AG09319 (cell line): ENCODE results near the gene CBX1.
A peak's percentile ranks its signal among the peaks of the same experiment; 100 is the strongest.
"Not testable (repeated sequence)": the region's sequence is repeated elsewhere in the genome, so short reads cannot be mapped to it uniquely, and the experiment has no call there.

Source experiments
- DNase-seq: peaks from one replicate; pipeline ENCODE4 v3.0.0-alpha.2; 2010; ENCODE audit warnings: low read depth; ENCODE audit errors: extremely low read depth
- TF ChIP-seq, protein P1 (sequence below): IDR thresholded peaks from 2 replicates; pipeline ENCODE4 v1.5.1; 2011; ENCODE audit warnings: low read depth, mild to moderate bottlenecking, inconsistent platforms, low read length, moderate library complexity

CBX1 gene

DNA sequence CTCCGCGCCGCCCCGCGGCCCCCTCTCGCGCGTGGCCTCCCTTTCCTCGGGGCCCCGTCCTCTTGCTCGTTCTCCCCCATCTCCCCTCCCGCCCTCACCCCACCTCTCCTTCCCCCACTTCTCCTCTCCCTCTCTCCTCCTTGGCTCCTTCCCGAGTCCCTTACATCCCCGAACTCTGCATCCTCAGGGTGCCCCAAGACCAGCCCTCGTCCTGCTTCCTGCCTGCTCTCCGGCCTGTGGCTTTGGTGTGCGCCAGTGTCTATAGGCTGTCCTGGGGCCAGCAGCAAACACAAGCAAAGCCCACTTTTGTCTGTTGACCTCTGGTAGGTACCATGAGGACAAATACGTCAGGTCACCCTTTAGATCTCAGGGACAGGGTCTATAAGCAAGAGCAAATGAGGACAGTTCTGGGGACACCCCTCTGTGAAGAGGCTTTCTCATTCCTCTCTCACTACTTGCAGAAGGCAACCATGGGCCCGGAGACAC, 63.4 kb downstream of the CBX1 start:
- no peak for DNase-seq
- TF ChIP-seq, protein P1, sequence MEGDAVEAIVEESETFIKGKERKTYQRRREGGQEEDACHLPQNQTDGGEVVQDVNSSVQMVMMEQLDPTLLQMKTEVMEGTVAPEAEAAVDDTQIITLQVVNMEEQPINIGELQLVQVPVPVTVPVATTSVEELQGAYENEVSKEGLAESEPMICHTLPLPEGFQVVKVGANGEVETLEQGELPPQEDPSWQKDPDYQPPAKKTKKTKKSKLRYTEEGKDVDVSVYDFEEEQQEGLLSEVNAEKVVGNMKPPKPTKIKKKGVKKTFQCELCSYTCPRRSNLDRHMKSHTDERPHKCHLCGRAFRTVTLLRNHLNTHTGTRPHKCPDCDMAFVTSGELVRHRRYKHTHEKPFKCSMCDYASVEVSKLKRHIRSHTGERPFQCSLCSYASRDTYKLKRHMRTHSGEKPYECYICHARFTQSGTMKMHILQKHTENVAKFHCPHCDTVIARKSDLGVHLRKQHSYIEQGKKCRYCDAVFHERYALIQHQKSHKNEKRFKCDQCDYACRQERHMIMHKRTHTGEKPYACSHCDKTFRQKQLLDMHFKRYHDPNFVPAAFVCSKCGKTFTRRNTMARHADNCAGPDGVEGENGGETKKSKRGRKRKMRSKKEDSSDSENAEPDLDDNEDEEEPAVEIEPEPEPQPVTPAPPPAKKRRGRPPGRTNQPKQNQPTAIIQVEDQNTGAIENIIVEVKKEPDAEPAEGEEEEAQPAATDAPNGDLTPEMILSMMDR = no peak

DNA sequence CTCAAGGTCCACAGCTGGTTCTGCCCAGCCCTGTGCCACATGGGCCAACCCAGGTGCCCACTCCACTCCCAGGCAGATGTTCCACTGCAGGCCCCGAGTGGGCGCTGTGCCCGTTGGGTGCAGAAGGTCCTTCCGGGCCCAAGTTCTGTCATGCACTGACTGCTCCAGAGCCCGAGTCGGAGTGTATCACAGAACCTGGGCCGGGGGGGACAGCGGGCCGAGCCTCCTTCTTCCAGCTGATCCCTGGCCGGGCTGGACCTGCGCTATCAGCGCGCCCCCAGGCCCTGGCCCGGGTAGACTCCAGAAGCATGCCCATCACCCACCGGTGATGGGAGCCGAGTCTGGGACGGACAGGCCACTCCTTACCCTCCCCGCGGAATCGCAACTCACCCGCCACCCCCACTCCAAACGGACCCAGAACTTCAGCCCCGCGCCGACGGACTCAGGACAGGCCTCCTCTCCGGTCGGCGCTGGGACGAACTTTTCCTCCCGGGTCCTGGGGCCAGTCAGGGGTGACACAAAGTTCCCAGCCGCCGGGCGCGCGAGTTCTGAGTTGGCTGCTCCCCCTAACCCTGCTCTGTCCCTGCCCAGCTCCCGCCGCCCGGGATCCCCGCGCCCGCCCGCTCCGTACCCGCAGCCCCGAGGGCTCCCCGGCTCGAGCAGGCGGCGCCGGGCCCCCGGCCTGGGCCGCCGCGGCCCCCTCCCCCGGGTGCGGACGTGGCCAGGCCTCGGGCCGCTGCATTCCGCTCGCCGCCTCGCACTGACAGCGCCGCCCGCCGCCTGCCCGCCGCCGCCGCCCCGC, 64.0 kb downstream of the CBX1 start, which contains the start of gene COPZ2:
TSS of gene COPZ2 (minus strand) at position 762 of the 802 bp plus-strand sequence. CDS start at position 742, 20 bp downstream.
- TF ChIP-seq, protein P1 = peak; percentile 70
- no peak for DNase-seq

DNA sequence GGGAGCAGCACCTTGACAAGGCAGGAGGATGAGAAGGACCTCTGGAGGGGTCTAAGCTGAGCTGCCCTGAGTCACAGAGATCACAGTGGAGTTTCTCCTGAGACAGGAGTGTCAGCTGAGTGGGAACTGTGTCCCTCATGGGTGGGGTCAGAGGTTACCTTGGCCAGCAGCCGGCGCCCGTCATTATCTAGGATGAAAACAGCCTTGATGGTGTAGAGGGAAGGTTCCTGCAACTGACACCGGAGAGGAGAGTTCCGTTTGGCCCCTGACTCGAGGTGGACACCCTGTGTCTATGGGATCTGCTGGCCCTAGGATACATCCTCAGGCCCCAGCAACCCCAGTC, 64.6 kb downstream of the CBX1 start:
- DNase-seq = no peak
- TF ChIP-seq, protein P1 = no peak

DNA sequence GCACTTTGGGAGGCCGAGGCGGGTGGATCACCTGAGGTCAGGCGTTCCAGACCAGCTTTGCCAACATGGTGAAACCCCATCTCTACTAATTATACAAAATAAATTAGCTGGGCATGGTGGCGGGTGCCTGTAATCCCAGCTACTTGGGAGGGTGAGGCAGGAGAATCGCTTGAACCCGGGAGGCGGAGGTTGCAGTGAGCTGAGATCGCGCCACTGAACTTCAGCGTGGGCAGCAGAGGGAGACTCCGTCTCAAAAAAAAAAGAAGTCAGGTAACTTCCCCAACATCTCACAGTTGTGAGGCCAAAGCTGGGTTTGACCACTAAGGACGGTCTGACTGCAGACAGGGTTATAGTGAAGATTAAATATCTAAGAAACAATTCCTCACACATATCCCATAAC, 66.5 kb downstream of the CBX1 start:
- DNase-seq = not testable (repeated sequence)

DNA sequence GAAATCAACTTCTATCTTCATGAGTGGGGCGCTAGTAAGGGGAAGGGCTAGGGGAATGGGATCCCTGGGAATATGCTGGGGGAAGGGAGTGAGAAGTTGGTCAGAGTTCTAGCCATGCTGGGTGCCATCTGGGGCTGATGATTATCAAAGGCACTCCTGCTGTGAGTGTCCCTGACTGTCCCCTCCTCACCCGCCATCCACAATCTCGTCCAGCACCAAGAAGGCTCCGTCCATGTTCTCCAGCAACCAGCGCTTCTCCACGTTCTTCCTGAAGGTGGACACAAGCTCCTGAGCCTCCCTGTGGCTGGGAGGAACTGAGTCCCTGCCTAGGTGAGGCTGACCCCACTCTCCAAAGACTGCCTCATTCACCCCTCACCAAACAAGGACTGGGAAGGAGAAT, 69.3 kb downstream of the CBX1 start:
- no peak for DNase-seq
- TF ChIP-seq, protein P1 = no peak

DNA sequence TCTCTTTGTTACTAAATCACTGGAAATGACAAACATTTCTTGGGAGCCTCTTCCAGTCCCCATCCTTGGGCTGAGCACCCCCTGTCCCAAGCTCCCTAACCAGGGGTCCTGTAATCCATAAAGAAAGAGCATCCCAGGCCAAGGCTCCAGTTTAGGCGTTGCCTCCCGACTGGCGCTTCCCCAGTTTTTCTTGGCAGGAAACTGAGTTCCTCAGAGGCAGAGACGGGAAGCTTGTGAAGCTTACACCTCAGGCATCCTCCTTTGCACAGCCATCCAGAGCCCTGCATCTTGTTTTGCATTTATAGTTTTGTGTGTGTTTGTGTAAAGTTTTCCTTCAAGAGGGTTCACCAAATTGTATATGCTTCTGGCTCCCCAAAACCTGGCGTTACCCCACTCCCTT, 70.7 kb downstream of the CBX1 start:
- DNase-seq = no peak
- TF ChIP-seq, protein P1 = no peak

DNA sequence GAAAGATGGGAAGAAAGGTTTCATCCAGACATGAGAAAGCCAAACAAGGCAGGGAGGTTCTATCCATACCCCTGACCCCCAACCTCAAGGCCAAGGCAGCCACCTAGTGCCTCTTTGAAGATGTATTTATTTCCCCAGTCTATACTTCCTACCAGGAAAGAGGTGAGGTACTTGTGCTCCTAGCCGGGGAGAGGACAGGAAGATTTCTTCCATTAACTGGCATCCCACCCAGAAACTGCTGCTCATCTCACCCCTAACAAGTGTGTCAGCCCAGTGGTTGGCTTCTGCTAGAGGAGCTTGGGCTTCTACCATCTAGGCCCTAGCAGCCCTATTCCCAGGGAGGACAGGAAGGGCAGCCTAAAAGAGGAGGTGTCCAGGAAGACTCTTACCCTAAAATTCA, 72.5 kb downstream of the CBX1 start:
- TF ChIP-seq, protein P1 = no peak
- DNase-seq = no peak
